Nephron (organoid): Measurements from ENCODE around the gene EPDR1.
"Not testable (repeated sequence)": the region's sequence is repeated elsewhere in the genome, so short reads cannot be mapped to it uniquely, and the experiment has no call there.

ENCODE experiments used
- H3K27ac Mint-ChIP-seq, 3 experiments: 2 replicates each; pipeline ENCODE4 v1.8.0; 2020; ENCODE audit warnings: mixed read lengths in 3 of 3, mild to moderate bottlenecking in 2 of 3, moderate library complexity in 1 of 3
- H3K27me3 Mint-ChIP-seq: 2 replicates; pipeline ENCODE4 v1.8.0; 2021; ENCODE audit warnings: low read depth, mild to moderate bottlenecking, moderate library complexity, mixed read lengths
- H3K36me3 Mint-ChIP-seq: 2 replicates; pipeline ENCODE4 v1.8.0; 2020; ENCODE audit warnings: low read depth, mixed read lengths
- H3K4me1 Mint-ChIP-seq: 2 replicates; pipeline ENCODE4 v1.8.0; 2020; ENCODE audit warnings: mixed read lengths
- H3K4me3 Mint-ChIP-seq, 3 experiments: 2 replicates each; pipeline ENCODE4 v1.8.0; 2020; ENCODE audit warnings: mild to moderate bottlenecking in 3 of 3, mixed read lengths in 3 of 3, moderate library complexity in 2 of 3
- H3K9me3 Mint-ChIP-seq: 2 replicates; pipeline ENCODE4 v1.8.0; 2020; ENCODE audit warnings: mixed read lengths
- TF ChIP-seq, protein P1 (sequence below), 3 experiments: fragments of 200-600 bp; sonication (generic); IDR thresholded peaks; one replicate each; pipeline ENCODE4 v1.5.0; 2021; ENCODE audit warnings: antibody characterized with exemption in 3 of 3; ENCODE audit not compliant: unreplicated experiment in 3 of 3

EPDR1 gene

GRCh38 chr7:37944737-37945054 lies 24.3 kb downstream of the EPDR1 start:
- Mint-ChIP-seq H3K27me3 (no peaks in the 10 kb centered on the region), H3K9me3 (no peaks in the 10 kb centered on the region), H3K27ac (peak overlapping the region in 2 of 3 experiments; percentile 62 to 83), H3K4me3 (no peak overlapping the region), H3K36me3 (no peaks in the 10 kb centered on the region), H3K4me1 (peaks cover 42% of the 10 kb centered on the region)
- TF ChIP-seq, protein P1, sequence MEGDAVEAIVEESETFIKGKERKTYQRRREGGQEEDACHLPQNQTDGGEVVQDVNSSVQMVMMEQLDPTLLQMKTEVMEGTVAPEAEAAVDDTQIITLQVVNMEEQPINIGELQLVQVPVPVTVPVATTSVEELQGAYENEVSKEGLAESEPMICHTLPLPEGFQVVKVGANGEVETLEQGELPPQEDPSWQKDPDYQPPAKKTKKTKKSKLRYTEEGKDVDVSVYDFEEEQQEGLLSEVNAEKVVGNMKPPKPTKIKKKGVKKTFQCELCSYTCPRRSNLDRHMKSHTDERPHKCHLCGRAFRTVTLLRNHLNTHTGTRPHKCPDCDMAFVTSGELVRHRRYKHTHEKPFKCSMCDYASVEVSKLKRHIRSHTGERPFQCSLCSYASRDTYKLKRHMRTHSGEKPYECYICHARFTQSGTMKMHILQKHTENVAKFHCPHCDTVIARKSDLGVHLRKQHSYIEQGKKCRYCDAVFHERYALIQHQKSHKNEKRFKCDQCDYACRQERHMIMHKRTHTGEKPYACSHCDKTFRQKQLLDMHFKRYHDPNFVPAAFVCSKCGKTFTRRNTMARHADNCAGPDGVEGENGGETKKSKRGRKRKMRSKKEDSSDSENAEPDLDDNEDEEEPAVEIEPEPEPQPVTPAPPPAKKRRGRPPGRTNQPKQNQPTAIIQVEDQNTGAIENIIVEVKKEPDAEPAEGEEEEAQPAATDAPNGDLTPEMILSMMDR (IDR thresholded peaks at IDR 0.05; ENCODE audit: unreplicated experiment in 3 of 3): no peak

- Mint-ChIP-seq H3K4me1 (peaks cover 37% of the 10 kb centered on the region), H3K4me3 (no peak overlapping the region), H3K27ac (no peak overlapping the region), H3K36me3 (no peaks in the 10 kb centered on the region), H3K9me3 (no peaks in the 10 kb centered on the region), H3K27me3 (no peaks in the 10 kb centered on the region)
- TF ChIP-seq, protein P1 (IDR thresholded peaks at IDR 0.05; ENCODE audit: unreplicated experiment in 3 of 3): no peak
Observed at GRCh38 chr7:37945336-37945735, 24.9 kb downstream of the EPDR1 start.

- Mint-ChIP-seq H3K9me3 (no peaks in the 10 kb centered on the region), H3K27ac (peak overlapping the region in 1 of 3 experiments; percentile 17), H3K36me3 (no peaks in the 10 kb centered on the region), H3K4me1 (peaks cover 33% of the 10 kb centered on the region), H3K27me3 (no peaks in the 10 kb centered on the region), H3K4me3 (no peak overlapping the region)
- TF ChIP-seq, protein P1 (IDR thresholded peaks at IDR 0.05; ENCODE audit: unreplicated experiment in 3 of 3): no peak
Observed at GRCh38 chr7:37947138-37947940, 26.9 kb downstream of the EPDR1 start.

DNA sequence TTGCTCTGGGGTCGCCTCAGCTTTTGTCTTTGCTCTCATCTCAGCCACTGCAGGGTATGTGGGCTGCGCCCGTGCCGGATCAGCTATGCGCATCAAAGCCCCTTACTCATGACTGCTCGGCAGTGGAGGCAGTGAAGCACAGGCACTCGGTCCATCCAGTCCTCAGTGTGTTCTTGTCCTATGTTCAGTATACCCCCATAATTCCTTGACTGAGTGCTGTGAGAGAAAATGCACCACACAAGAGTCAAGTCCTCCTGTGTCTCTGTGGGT lies 27.4 kb downstream of the EPDR1 start:
- Mint-ChIP-seq H3K27ac (peak overlapping the region in 1 of 3 experiments; percentile 17), H3K36me3 (no peaks in the 10 kb centered on the region), H3K4me3 (no peak overlapping the region), H3K4me1 (peaks cover 31% of the 10 kb centered on the region), H3K27me3 (no peaks in the 10 kb centered on the region), H3K9me3 (no peaks in the 10 kb centered on the region)
- TF ChIP-seq, protein P1 (IDR thresholded peaks at IDR 0.05; ENCODE audit: unreplicated experiment in 3 of 3): no peak

DNA sequence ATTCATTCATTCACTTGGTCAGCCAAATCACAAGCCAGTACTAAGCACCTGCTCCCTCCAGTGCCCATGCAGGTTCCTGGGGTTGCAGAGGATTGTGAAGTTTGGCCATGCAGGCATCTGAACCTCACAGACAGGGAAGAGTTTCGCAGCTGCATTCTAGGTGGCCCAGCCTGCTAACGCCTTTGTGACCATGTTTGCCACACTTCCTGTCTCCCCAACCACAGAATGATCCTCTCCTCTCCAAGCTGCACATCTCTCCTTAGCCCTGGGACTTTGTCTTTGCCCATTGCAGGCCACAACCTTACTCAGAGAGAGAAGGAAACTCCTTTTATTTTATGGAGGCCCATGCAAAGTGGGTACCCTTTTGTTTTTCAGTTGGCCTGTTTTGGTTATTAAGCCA lies 31.8 kb downstream of the EPDR1 start:
- Mint-ChIP-seq H3K36me3 (no peaks in the 10 kb centered on the region), H3K4me1 (peaks cover 9% of the 10 kb centered on the region), H3K27me3 (no peaks in the 10 kb centered on the region), H3K27ac (no peak overlapping the region), H3K9me3 (no peaks in the 10 kb centered on the region), H3K4me3 (no peak overlapping the region)
- TF ChIP-seq, protein P1 (IDR thresholded peaks at IDR 0.05; ENCODE audit: unreplicated experiment in 3 of 3): no peak

GRCh38 chr7:37954217-37954616 lies 33.8 kb downstream of the EPDR1 start:
- not testable (repeated sequence) for H3K4me3 Mint-ChIP-seq, H3K36me3 Mint-ChIP-seq, H3K9me3 Mint-ChIP-seq, H3K27me3 Mint-ChIP-seq, H3K4me1 Mint-ChIP-seq, H3K27ac Mint-ChIP-seq
